LHCN-M2 (cell line): ENCODE data around the gene ECHDC1. TPM values are rescaled to one million over a fixed set of nuclear protein-coding genes. Genes with fewer than 3 reads are reported as not detected.
"Not testable (repeated sequence)": the region's sequence is repeated elsewhere in the genome, so short reads cannot be mapped to it uniquely, and the experiment has no call there.

Experiments used
- DNase-seq: peaks from one replicate; pipeline ENCODE4 v3.0.0-alpha.2; 2012; ENCODE audit warnings: low read depth
- polyA plus RNA-seq: library from polyadenylated mRNA; unstranded; fragments of >200 nt; gene quantifications from one replicate; pipeline ENCODE4 v1.2.1, GENCODE V29; 2012; ENCODE audit warnings: missing spikeins
- total RNA-seq: library from RNA; depleted of rRNA; stranded (reverse); fragments of >200 nt; gene quantifications from 2 replicates; pipeline ENCODE4 v1.2.3, GENCODE V29; 2014; rRNA removed

Gene ECHDC1
- total RNA-seq: 91.6 and 97.8 TPM in 2 replicates
- polyA plus RNA-seq: 36.2 TPM

DNA sequence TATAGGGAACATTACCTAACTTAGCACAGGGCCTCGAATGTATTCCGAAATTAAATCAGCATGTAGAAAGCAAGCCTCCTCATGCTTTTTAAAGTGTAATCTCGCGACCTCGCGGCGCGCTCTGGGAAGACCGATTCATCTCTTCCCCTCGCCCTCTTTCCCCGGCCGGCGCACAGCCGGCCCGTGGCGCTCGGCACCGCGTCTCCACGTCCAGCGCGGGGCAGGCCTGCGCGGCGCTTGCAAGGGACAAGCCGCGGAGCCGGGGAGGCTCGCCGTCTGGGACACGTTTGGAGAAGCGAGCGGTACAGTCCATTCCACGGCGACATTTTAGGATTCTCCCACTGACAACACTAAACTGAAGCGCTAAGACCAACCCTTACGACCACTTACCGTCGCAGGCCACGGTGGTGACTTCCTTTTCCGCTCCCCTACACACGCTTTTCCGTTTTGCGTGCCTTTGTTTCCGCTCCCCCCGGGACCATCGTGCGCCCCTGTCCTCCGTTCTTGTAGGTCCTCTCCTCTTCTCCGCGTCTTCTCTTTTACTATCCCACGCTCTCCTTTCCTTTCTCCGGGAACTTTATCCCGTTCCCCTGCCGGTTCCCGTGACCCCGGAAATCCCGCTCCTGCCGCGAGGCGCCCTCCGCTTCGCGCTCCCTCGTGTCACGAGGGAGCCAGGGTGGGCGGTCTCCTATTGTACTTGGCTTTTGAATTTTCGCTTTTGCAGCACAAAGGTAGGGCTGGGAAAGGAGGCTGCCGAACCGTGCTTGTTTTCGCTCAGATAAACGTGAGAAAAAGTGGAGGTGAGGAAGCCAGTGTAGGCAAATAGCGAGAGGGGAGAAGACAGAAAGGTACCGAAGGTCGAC is at the start of gene ECHDC1:
Gene ECHDC1, minus strand, starts transcription at position 664 of the 863 bp plus-strand sequence. CDS start 12,581 bp downstream, outside the sequence.
- DNase-seq: peak; percentile 87

DNA sequence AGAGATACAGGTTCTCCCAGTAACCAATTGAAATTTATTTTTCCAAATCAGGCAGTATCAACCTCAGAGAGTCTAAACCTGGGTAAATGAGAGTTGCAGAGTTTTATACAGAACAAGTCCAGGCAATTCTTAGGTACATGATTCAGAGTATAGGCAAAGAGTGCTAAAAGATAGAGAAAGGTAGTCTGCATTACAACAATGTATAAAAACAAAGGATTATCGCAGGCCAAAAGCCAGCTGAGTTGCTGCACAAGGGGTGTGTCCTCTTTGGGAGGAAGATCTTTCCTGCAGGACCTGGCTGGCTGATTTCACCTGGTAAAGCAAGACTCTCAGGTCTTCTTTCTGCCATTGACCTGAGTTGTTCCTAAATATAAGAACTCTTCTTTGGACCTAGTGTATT is 48.9 kb upstream of the ECHDC1 start:
- DNase-seq: no peak

DNA sequence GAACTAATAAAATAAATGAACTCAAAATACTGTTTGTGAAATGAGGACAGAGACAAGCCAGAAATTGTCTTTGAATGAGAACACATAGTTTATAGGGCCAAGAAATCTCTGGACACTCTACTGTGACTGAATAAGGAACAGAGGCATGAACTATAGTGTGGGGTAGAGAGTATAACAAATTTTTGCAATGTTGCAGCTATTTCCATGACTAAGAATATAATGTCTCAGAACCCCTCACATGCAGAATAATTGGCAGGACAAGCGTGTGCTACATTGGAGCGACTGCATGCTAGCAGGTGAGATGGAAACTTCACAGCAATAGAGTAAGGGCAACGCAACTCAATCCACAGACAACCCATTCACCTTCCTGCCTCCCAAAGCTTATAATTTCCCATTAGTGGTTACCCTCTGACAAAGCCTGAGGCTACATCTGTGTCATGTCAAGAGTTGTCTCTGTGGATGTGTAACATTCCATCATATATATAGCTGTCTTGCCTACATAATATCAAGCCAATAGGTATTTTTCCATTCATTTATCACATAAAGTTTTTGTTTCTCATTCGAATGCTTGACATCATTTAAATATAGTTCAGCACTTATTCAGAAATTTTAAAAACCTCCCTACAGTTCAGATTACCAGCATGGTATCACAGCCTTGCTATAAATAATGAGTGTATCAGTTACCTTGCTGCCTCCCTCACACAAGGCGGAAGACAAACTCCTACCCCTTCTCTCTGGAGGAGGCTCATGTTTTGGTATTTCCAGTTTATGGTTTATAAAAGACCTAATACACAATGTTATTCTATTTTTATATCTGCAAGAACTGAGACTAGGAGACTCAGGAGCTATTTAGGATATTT is 47.9 kb upstream of the ECHDC1 start:
- no peak for DNase-seq

- no peak for DNase-seq
Observed at GRCh38 chr6:127389706-127390105, 46.3 kb upstream of the ECHDC1 start.

DNA sequence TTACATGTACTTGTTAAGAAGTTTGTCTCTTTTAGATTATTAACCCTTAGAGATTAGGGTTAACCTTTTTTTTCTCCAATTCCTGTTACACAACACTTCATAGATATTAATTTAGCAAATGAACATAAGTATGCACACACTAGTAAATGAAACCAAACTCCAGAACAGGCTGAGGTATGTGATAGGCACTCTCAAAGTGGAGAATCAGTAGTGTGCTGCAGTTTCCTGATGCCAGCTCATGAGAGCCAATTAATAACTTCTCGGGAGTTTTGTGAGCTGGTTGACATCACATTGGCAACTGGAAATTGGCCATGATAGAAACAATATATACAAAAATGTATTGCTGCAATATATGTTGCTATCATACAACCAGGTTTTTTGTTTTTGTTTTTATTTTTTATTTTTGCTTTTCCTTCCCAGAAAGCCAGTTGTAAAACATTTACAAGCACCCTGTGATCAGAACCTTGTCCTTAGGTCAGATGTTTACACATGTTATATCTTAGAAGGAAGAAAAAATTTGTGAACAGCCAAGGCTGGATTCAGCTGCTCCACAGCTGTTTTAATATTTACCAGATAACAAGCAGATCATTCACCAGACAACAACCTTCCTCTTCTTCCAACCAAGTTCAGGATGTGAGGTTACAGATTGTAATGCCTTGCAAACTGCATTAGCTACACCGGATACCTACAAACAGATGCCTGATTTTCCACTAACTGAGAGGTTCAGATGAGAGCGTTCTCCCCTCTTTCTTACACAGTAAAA is 42.4 kb upstream of the ECHDC1 start:
- DNase-seq: peak; percentile 35

GRCh38 chr6:127384848-127385247 is 41.4 kb upstream of the ECHDC1 start:
- not testable (repeated sequence) for DNase-seq

DNA sequence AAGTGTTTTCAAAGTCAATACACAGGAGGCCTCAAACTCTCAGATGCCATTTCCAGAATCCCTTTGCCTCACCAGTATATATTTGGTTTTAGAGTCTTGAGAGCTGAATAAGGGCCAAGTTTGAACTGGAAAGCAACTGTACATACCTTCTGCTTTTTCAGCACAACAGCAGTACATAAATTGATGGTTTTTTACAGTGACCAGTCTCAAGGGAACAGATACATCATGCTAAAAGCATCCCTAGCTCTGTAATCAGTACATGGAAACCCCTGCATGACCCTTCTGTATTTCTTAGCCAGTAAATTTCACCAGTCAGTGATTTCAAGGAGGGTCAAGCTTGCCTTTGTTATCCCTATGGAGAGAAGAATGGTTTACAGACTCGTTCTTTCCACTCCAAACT is 40.6 kb upstream of the ECHDC1 start:
- peak; percentile 83 for DNase-seq

DNA sequence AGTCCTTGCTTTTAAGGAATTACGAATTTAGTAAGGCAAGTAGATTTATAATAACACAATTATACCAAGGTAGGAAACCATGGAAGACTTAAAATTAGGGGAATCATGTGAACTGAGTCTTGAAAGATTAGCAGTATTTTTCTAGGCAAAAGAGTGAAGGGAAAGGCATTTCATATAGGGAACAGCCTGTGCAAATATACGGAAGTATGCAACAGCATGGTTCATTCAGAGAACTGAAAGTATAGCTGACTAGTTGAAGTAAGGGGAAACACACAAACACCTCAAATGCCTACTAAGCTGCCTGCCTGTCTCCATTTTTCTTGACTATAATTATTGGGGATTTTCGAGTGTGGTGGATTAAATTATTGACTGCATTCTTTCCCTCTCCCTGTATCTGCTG is 39.0 kb upstream of the ECHDC1 start:
- DNase-seq: no peak

- DNase-seq: no peak
Observed at GRCh38 chr6:127381384-127381783, 38.0 kb upstream of the ECHDC1 start.

DNA sequence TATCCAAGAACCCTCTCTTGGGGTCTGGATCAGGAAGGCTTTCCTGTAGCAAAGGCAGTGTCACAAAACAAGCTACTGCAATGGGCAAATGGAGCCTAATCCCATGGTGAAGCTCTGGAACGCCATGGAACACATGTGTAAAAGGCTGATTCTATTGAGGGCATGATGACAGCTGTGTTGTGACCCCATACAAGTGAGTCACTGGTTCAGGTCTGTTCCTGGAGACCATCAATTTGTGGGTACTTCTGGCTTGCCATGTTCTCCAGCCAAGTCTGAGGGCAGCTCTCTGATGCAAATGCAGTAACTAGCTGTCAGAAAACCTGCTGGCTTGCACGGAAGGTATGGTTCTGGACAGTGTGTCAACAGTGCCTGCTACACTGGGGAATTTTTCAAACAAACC is 33.3 kb upstream of the ECHDC1 start:
- DNase-seq: peak; percentile 92

- peak; percentile 26 for DNase-seq
Observed at GRCh38 chr6:127367023-127367375, 23.6 kb upstream of the ECHDC1 start.

DNA sequence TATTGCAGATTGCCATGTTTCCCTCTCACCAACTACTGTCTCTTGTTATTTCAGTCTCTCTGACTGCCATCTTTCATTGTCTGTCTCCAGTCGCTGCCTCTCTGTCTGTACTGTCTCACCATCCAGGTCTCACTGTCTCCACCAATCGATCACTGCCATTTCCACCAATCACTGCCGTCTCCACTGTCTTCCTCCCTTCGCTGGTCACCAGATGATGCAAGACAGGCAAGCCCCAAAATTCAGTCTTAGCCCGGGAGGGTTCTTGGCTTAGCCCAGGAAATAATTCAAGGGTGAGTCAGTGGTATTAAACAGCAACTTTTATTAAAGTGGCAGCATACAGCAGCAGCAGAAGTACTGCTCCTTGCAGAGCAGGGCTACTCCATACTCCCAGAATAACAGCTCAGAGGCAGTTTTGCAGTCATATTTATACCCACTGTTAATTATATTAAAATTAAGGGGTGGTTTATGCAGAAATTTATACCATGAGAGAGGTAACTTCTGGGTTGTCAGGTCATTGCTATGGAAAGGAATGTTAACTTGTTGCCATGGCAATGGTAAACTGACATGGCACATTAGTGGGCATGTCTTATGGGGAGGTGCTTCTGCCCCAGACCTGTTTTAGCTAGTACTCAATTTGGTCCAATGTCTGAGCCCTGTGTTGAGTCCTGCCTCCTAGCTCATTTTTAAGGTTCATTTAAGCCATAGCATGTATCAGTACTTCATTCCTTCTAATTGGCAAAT is 23.0 kb upstream of the ECHDC1 start:
- peak; percentile 97 for DNase-seq

GRCh38 chr6:127365874-127366273 is 22.5 kb upstream of the ECHDC1 start:
- DNase-seq: no peak

DNA sequence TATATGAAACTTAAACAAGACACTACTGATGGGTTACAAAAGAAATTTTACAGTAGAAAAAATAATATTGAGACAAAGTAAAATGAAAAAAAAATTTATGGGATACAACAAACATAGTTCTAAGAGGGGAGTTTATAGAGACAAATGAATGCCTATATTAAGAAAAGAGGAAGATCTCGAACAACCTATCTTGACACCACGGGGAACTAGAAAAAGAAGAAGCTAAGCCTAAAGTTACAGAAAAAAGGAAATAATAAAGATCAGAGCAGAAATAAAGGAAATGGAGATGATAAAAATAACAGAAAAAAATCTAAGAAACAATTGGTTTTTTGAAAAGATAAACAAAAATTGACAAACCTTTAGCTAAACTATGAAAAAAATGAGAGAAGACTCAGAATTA is 9.1 kb upstream of the ECHDC1 start:
- no peak for DNase-seq

DNA sequence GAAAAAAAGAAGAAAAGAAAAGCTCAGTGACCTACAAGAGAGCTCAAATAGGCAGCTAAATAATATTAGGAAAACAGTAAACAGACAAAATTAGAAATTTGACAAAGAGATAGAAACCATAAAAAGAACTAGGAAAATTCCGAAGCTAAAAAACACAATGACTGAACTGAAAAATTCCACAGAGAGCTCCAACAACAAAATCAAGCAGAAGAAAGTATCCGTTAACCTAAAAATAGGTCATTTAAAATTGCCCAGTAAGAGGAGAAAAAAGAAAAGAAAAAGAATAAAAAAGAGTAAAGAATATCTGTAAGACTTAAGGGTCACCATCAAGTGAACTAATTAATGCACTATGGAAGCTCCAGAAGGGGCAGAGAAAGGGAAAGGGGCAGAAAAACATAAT is 6.6 kb upstream of the ECHDC1 start:
- DNase-seq: no peak

- DNase-seq: no peak
Observed at GRCh38 chr6:127348028-127348661, 4.7 kb upstream of the ECHDC1 start.

- DNase-seq: no peak
Observed at GRCh38 chr6:127347178-127347577, 3.8 kb upstream of the ECHDC1 start.

GRCh38 chr6:127345521-127345920 is 2.1 kb upstream of the ECHDC1 start:
- DNase-seq: peak; percentile 19

DNA sequence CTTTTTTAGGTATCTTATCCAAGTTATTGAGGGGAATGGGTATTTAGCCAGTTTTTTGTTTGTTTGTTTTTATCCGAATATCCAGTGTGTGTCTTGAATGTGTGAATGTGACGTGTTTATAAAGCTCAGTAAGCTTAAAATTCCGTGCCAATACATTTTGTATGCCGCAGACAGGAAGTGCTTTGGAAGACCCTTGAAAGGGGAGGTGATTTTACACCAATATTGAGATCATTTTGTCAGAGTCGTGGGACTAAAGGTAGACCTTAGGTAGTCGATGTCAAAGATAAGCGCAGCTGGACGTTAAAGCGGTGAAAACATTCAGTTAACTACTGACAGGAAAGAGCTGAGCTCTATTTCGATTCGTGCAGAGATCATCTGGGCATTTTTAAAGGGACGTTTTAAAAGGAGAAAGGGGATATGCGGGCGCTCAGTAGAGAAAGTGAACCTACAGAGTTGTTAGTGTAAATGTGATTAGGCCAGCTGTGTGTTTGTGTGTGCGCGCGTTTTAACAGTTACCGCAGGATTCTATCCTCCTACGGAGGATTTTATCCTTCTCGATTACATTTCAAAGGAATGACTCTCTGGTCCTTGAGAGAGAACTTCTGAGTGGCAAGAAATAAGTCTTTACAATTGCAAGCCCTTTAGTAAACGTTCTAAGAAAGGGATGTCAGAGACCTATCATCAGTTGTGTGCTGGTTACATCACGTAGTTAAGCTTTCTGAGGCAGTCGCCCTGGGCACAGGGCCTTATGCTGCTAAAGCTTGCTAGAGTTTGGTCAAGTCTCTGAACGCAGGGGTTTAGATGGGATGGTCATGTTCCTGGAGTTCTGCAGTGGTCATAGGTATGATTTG is 625 bp upstream of the ECHDC1 start:
- DNase-seq: peak; percentile 35
